WTC11 (cell line): ENCODE data around the gene ZSWIM4. TPM values are rescaled to one million over a fixed set of nuclear protein-coding genes. Genes with fewer than 3 reads are reported as not detected.

Source experiments
- ATAC-seq: fragments of 200-7000 bp; cut with Tn5 transposase; 2 replicates; pipeline ENCODE4 v1.10.0; 2021; ENCODE audit warnings: mild to moderate bottlenecking, moderate library complexity
- CTCF ChIA-PET: fragments of 300-600 bp; sonication (Branson Sonifier 250); formaldehyde crosslinking; loops from one replicate; lab custom pipeline; 2021; ENCODE audit warnings: antibody characterized with exemption; lab: Charles Lee
- POLR2A ChIA-PET: fragments of 350-600 bp; sonication (Branson Sonifier 250); formaldehyde crosslinking; loops from one replicate; lab custom pipeline; 2021; ENCODE audit warnings: antibody characterized with exemption; lab: Charles Lee
- DNase-seq: peaks from one replicate; pipeline ENCODE4 v3.0.0; 2021; ENCODE audit warnings: low spot score
- H3K27ac Mint-ChIP-seq: 2 replicates; pipeline ENCODE4 v1.8.0; 2021; ENCODE audit warnings: mixed read lengths
- H3K27me3 Mint-ChIP-seq: 2 replicates; pipeline ENCODE4 v1.8.0; 2021; ENCODE audit warnings: low read depth, mild to moderate bottlenecking, moderate library complexity, mixed read lengths
- H3K36me3 Mint-ChIP-seq: 2 replicates; pipeline ENCODE4 v1.8.0; 2021; ENCODE audit warnings: mixed read lengths
- H3K4me1 Mint-ChIP-seq: 2 replicates; pipeline ENCODE4 v1.8.0; 2022; ENCODE audit warnings: mixed read lengths
- H3K4me3 Mint-ChIP-seq: 2 replicates; pipeline ENCODE4 v1.8.0; 2021; ENCODE audit warnings: mild to moderate bottlenecking, moderate library complexity, mixed read lengths
- H3K9me3 Mint-ChIP-seq: 2 replicates; pipeline ENCODE4 v1.8.0; 2021; ENCODE audit warnings: mixed read lengths
- AFF4 ChIP-seq: sonication (generic); formaldehyde crosslinking; IDR thresholded peaks from 2 replicates; pipeline ENCODE4 v1.8.1; 2023; ENCODE audit warnings: mild to moderate bottlenecking, missing genetic modification reagents, borderline replicate concordance
- ATF3 ChIP-seq: sonication (generic); formaldehyde crosslinking; conservative IDR thresholded peaks from 2 replicates; pipeline ENCODE4 v1.8.1; 2022; ENCODE audit warnings: mild to moderate bottlenecking, missing genetic modification reagents
- E2F4 ChIP-seq: sonication (generic); formaldehyde crosslinking; IDR thresholded peaks from 2 replicates; pipeline ENCODE4 v1.8.1; 2022; ENCODE audit warnings: low read depth, mild to moderate bottlenecking, moderate library complexity, missing genetic modification reagents, borderline replicate concordance
- ELF4 ChIP-seq: sonication (generic); formaldehyde crosslinking; IDR thresholded peaks from 2 replicates; pipeline ENCODE4 v1.8.1; 2022; ENCODE audit warnings: low read depth, mild to moderate bottlenecking, moderate library complexity, missing genetic modification reagents
- GABPB1 ChIP-seq: sonication (generic); formaldehyde crosslinking; IDR thresholded peaks from 2 replicates; pipeline ENCODE4 v1.8.1; 2023; ENCODE audit warnings: mild to moderate bottlenecking, missing genetic modification reagents
- GRHL2 ChIP-seq: fragments of 250-450 bp; sonication (Bioruptor Pico); IDR thresholded peaks from 2 replicates; pipeline ENCODE4 v1.8.0; 2022; ENCODE audit warnings: mild to moderate bottlenecking, moderate library complexity; ENCODE audit not compliant: insufficient replicate concordance, severe bottlenecking
- IRF1 ChIP-seq: sonication (generic); formaldehyde crosslinking; IDR thresholded peaks from 2 replicates; pipeline ENCODE4 v1.8.0; 2023; ENCODE audit warnings: missing genetic modification reagents
- MXD4 ChIP-seq: fragments of 250-450 bp; sonication (Bioruptor Pico); IDR thresholded peaks from 2 replicates; pipeline ENCODE4 v1.8.0; 2021; ENCODE audit warnings: mild to moderate bottlenecking, moderate library complexity, borderline replicate concordance
- RORB ChIP-seq: fragments of 250-450 bp; sonication (Bioruptor Pico); IDR thresholded peaks from 2 replicates; pipeline ENCODE4 v1.9.0; 2021; ENCODE audit warnings: mild to moderate bottlenecking
- SOX15 ChIP-seq: fragments of 250-450 bp; sonication (Bioruptor Pico); IDR thresholded peaks from 2 replicates; pipeline ENCODE4 v1.9.0; 2021; ENCODE audit warnings: mild to moderate bottlenecking
- STAT6 ChIP-seq: sonication (generic); formaldehyde crosslinking; conservative IDR thresholded peaks from 2 replicates; pipeline ENCODE4 v1.8.1; 2023; ENCODE audit warnings: mild to moderate bottlenecking, low read depth, missing genetic modification reagents, moderate library complexity
- USF1 ChIP-seq: sonication (generic); formaldehyde crosslinking; IDR thresholded peaks from 2 replicates; pipeline ENCODE4 v1.8.0; 2022; ENCODE audit warnings: mild to moderate bottlenecking, missing genetic modification reagents
- ZBTB43 ChIP-seq: sonication (generic); formaldehyde crosslinking; IDR thresholded peaks from 2 replicates; pipeline ENCODE4 v1.8.1; 2023; ENCODE audit warnings: mild to moderate bottlenecking, missing genetic modification reagents
- ZNF121 ChIP-seq: sonication (generic); formaldehyde crosslinking; IDR thresholded peaks from 2 replicates; pipeline ENCODE4 v1.8.0; 2023; ENCODE audit warnings: missing genetic modification reagents
- ZNF219 ChIP-seq: sonication (generic); formaldehyde crosslinking; IDR thresholded peaks from 2 replicates; pipeline ENCODE4 v1.8.0; 2023; ENCODE audit warnings: missing genetic modification reagents, mild to moderate bottlenecking, borderline replicate concordance
- ZNF281 ChIP-seq: sonication (generic); formaldehyde crosslinking; IDR thresholded peaks from 2 replicates; pipeline ENCODE4 v1.8.0; 2023; ENCODE audit warnings: mild to moderate bottlenecking, missing genetic modification reagents
- ZNF512 ChIP-seq: sonication (generic); formaldehyde crosslinking; IDR thresholded peaks from 2 replicates; pipeline ENCODE4 v1.8.1; 2022; ENCODE audit warnings: missing genetic modification reagents, borderline replicate concordance
- ZNF671 ChIP-seq: fragments of 250-450 bp; sonication (Bioruptor Pico); IDR thresholded peaks from 2 replicates; pipeline ENCODE4 v1.8.0; 2021; ENCODE audit warnings: mild to moderate bottlenecking
- total RNA-seq: library from RNA; stranded (reverse); gene quantifications from 3 replicates; pipeline ENCODE4 v1.2.3, GENCODE V29; 2021

The ZSWIM4 gene
- total RNA-seq, 1 experiment from 2014 or later = 33.4 TPM

- ATAC-seq = no peak
- no peak overlapping the region for H3K27ac Mint-ChIP-seq
- no peaks in the 10 kb centered on the region for H3K9me3 Mint-ChIP-seq
- POLR2A ChIA-PET = no interaction called here
- DNase-seq = no peak
- no peak overlapping the region for H3K4me3 Mint-ChIP-seq
- no peak for TF ChIP-seq E2F4 (CRISPR knock-in tag)
- TF ChIP-seq GRHL2 (CRISPR knock-in tag) = no peak
- no peak for TF ChIP-seq ZNF671 (CRISPR knock-in tag)
- no peak for TF ChIP-seq ZBTB43 (CRISPR knock-in tag)
- no peak for TF ChIP-seq ZNF281 (CRISPR knock-in tag)
- TF ChIP-seq RORB (CRISPR knock-in tag) = no peak
- no peak for TF ChIP-seq USF1 (CRISPR knock-in tag)
- TF ChIP-seq IRF1 (CRISPR knock-in tag) = no peak
- TF ChIP-seq ATF3 (CRISPR knock-in tag) = no peak
- no peak for TF ChIP-seq ZNF219 (CRISPR knock-in tag)
- no peak for TF ChIP-seq ELF4
- TF ChIP-seq SOX15 (CRISPR knock-in tag) = no peak
- no peak for TF ChIP-seq ZNF121 (CRISPR knock-in tag)
- TF ChIP-seq MXD4 (CRISPR knock-in tag) = no peak
- no peak for TF ChIP-seq AFF4 (CRISPR knock-in tag)
- no peak for TF ChIP-seq ZNF512
- no peak for TF ChIP-seq GABPB1
- TF ChIP-seq STAT6 (CRISPR knock-in tag) = no peak
- H3K4me1 Mint-ChIP-seq = peaks cover 7% of the 10 kb centered on the region
- CTCF ChIA-PET = interaction anchor here (0.5 kb wide), 1 partner anchor 677 kb away, joined by 3 read pairs; no protein-coding TSS in a partner anchor
- H3K36me3 Mint-ChIP-seq = peaks cover 11% of the 10 kb centered on the region; the same call in 1 of the 2 replicates
- H3K27me3 Mint-ChIP-seq = peaks cover 4% of the 10 kb centered on the region; the same call in 1 of the 2 replicates
Observed at GRCh38 chr19:13768510-13768909, 26.7 kb upstream of the ZSWIM4 start.
